ENCODE data around the gene TMEM209. TPM values are rescaled to one million over a fixed set of nuclear protein-coding genes. Genes with fewer than 3 reads are reported as not detected.

Gene TMEM209
- total RNA-seq, 3 donors from 2014 or later (not counting 1 experiment from before 2014, with no cell fraction given), result 26.3 to 31.0 (median 30.4) TPM

GRCh38 chr7:130114776-130115175 lies 90.4 kb downstream of the TMEM209 start:
- Mint-ChIP-seq H3K4me3 (no peak overlapping the region), H3K27me3 (ENCODE audit: low read depth in 2 of 2) (no peaks in the 10 kb centered on the region), H3K9me3 (no peaks in the 10 kb centered on the region), H3K27ac (no peak overlapping the region), H3K4me1 (peaks cover 6 to 9% of the 10 kb centered on the region in 2 donors), H3K36me3 (no peaks in the 10 kb centered on the region)
- Histone ChIP-seq H3K36me3 (ENCODE audit: control insufficient read depth, insufficient read depth, low read length) (peaks cover 6% of the 10 kb centered on the region), H3K27me3 (ENCODE audit: control insufficient read depth, insufficient read depth, low read length) (no peaks in the 10 kb centered on the region), H3K4me1 (ENCODE audit: control insufficient read depth, insufficient read depth, low read length) (no peaks in the 10 kb centered on the region), H3K27ac (ENCODE audit: low read length) (no peak overlapping the region), H3K4me3 (ENCODE audit: low read length) (no peak overlapping the region), H3K9me3 (ENCODE audit: control insufficient read depth, insufficient read depth, low read length) (no peaks in the 10 kb centered on the region)
- ATAC-seq, result no peak
- TF ChIP-seq CTCF (IDR thresholded peaks at IDR 0.05), result no peak
- WGBS (ENCODE audit: insufficient coverage), result 100% methylated on average over 2 of the region's 2 CpGs
- intact Hi-C loops (cut with micrococcal nuclease), result no loop called here
- DNase-seq, result no peak

Other genes starting within 250 kb of the TMEM209 start
- 1 to 10 TPM; 7.8 to 8.9 (median 7.9) TPM for gene ZC3HC1, start 154.0 kb downstream of the TMEM209 start, total RNA-seq
- gene KLHDC10, start 134.9 kb downstream of the TMEM209 start, total RNA-seq, result 10 to 100 TPM; 13.6 to 23.2 (median 21.9) TPM
- not detected for gene SSMEM1, start 2.5 kb upstream of the TMEM209 start, total RNA-seq
- not detected for gene CPA2, start 61.5 kb upstream of the TMEM209 start, total RNA-seq
- gene CPA4, start 87.8 kb upstream of the TMEM209 start, total RNA-seq, result not detected
- not detected for gene CPA5, start 139.4 kb upstream of the TMEM209 start, total RNA-seq
- not detected for gene CPA1, start 175.1 kb upstream of the TMEM209 start, total RNA-seq
- gene CEP41, start 235.6 kb upstream of the TMEM209 start, total RNA-seq, result 10 to 100 TPM in 2 of 3 donors, 1 to 10 TPM in 1; 8.7 to 14.2 (median 11.2) TPM

All from natural killer cell (primary cell).